D721Med (cell line): ENCODE measurements around the gene ESAM.

Source experiments
- DNase-seq: peaks from one replicate; pipeline ENCODE4 v3.0.0; 2011; ENCODE audit warnings: low spot score; ENCODE audit not compliant: insufficient read length
- FAIRE-seq: peaks from 2 replicates; lab custom pipeline; 2011; peaks lifted over from hg19 to GRCh38; lab: Jason Lieb, UNC
- CTCF ChIP-seq: IDR thresholded peaks from 2 replicates; pipeline ENCODE4 v1.5.1; 2012; ENCODE audit warnings: mild to moderate bottlenecking, control low read depth; ENCODE audit not compliant: insufficient read depth; ENCODE audit errors: missing control alignments

Gene ESAM

GRCh38 chr11:124762105-124762623 is at the start of gene ESAM:
TSS of gene ESAM (minus strand) at chr11:124762290. CDS start at chr11:124762154, 136 bp downstream.
- FAIRE-seq (no peak), DNase-seq (no peak)
- no peak for TF ChIP-seq CTCF

GRCh38 chr11:124811399-124812125 is 49.5 kb upstream of the ESAM start:
- TF ChIP-seq CTCF: no peak
- FAIRE-seq (no peak), DNase-seq (no peak)

GRCh38 chr11:124807660-124808270 is 45.7 kb upstream of the ESAM start:
- DNase-seq (no peak), FAIRE-seq (no peak)
- no peak for TF ChIP-seq CTCF

GRCh38 chr11:124807201-124807600 is 45.1 kb upstream of the ESAM start:
- TF ChIP-seq CTCF: no peak
- no peak for FAIRE-seq
- DNase-seq: no peak

- no peak for FAIRE-seq
- no peak for DNase-seq
- TF ChIP-seq CTCF: no peak
These were observed 42.8 kb upstream of the ESAM start for GRCh38 chr11:124804884-124805283.

- FAIRE-seq (peak; percentile 6), DNase-seq (no peak)
- no peak for TF ChIP-seq CTCF
These were observed 39.7 kb upstream of the ESAM start for GRCh38 chr11:124801636-124802312.
